Type B pancreatic cell (in vitro differentiated cells): ENCODE measurements around the gene PLD3. TPM values are rescaled to one million over a fixed set of nuclear protein-coding genes. Genes with fewer than 3 reads are reported as not detected.
"Not testable (repeated sequence)": the region's sequence is repeated elsewhere in the genome, so short reads cannot be mapped to it uniquely, and the experiment has no call there.

Experiments
- DNase-seq: peaks from one replicate; pipeline ENCODE4 v3.0.0; 2021; ENCODE audit warnings: mixed read lengths; ENCODE audit not compliant: unreplicated experiment; ENCODE audit errors: extremely low spot score
- H3K27ac Mint-ChIP-seq: 2 replicates; pipeline ENCODE4 v1.8.0; 2021; ENCODE audit warnings: mild to moderate bottlenecking, mixed read lengths
- H3K27me3 Mint-ChIP-seq: 2 replicates; pipeline ENCODE4 v1.8.0; 2021; ENCODE audit warnings: mixed read lengths
- H3K36me3 Mint-ChIP-seq: 2 replicates; pipeline ENCODE4 v1.8.0; 2021; ENCODE audit warnings: mixed read lengths
- H3K4me1 Mint-ChIP-seq: one replicate; pipeline ENCODE4 v1.8.0; 2021; ENCODE audit warnings: mixed read lengths; ENCODE audit not compliant: unreplicated experiment
- H3K4me3 Mint-ChIP-seq: 2 replicates; pipeline ENCODE4 v1.8.0; 2021; ENCODE audit warnings: mild to moderate bottlenecking, mixed read lengths
- H3K9me3 Mint-ChIP-seq: 2 replicates; pipeline ENCODE4 v1.8.0; 2021; ENCODE audit warnings: mixed read lengths
- CTCF ChIP-seq: fragments of 200-600 bp; sonication (generic); conservative IDR thresholded peaks from 2 replicates; pipeline ENCODE4 v1.5.0; 2021; ENCODE audit warnings: antibody characterized with exemption, mild to moderate bottlenecking
- total RNA-seq: library from RNA; stranded (reverse); gene quantifications from 2 replicates; pipeline ENCODE4 v1.2.1, GENCODE V29; 2021; ENCODE audit warnings: low replicate concordance

PLD3 gene
- total RNA-seq, 1 donor from 2014 or later, result 244 TPM

GRCh38 chr19:40407714-40408597 is 59.5 kb downstream of the PLD3 start:
- H3K4me1 Mint-ChIP-seq, result peaks cover 4% of the 10 kb centered on the region
- no peak for TF ChIP-seq CTCF
- H3K4me3 Mint-ChIP-seq, result no peak overlapping the region
- H3K9me3 Mint-ChIP-seq, result no peaks in the 10 kb centered on the region
- H3K27me3 Mint-ChIP-seq, result no peaks in the 10 kb centered on the region
- H3K36me3 Mint-ChIP-seq, result no peaks in the 10 kb centered on the region
- no peak overlapping the region for H3K27ac Mint-ChIP-seq
- no peak for DNase-seq

GRCh38 chr19:40408598-40408925 is 60.1 kb downstream of the PLD3 start:
- not testable (repeated sequence) for H3K4me1 Mint-ChIP-seq, H3K9me3 Mint-ChIP-seq, H3K4me3 Mint-ChIP-seq, H3K36me3 Mint-ChIP-seq, H3K27ac Mint-ChIP-seq, DNase-seq, H3K27me3 Mint-ChIP-seq

GRCh38 chr19:40410030-40410389 is 61.5 kb downstream of the PLD3 start:
- DNase-seq, result no peak
- no peaks in the 10 kb centered on the region for H3K27me3 Mint-ChIP-seq
- peaks cover 6% of the 10 kb centered on the region for H3K4me1 Mint-ChIP-seq
- TF ChIP-seq CTCF, result no peak
- H3K36me3 Mint-ChIP-seq, result no peaks in the 10 kb centered on the region
- H3K9me3 Mint-ChIP-seq, result no peaks in the 10 kb centered on the region
- no peak overlapping the region for H3K4me3 Mint-ChIP-seq
- no peak overlapping the region for H3K27ac Mint-ChIP-seq

- H3K9me3 Mint-ChIP-seq, result no peaks in the 10 kb centered on the region
- no peaks in the 10 kb centered on the region for H3K36me3 Mint-ChIP-seq
- H3K27me3 Mint-ChIP-seq, result no peaks in the 10 kb centered on the region
- no peak for TF ChIP-seq CTCF
- H3K4me1 Mint-ChIP-seq, result peaks cover 8% of the 10 kb centered on the region
- H3K4me3 Mint-ChIP-seq, result no peak overlapping the region
- DNase-seq, result no peak
- peak overlapping the region; percentile 42 for H3K27ac Mint-ChIP-seq
Observed at GRCh38 chr19:40411125-40411842, 62.8 kb downstream of the PLD3 start.

- no peaks in the 10 kb centered on the region for H3K36me3 Mint-ChIP-seq
- no peaks in the 10 kb centered on the region for H3K27me3 Mint-ChIP-seq
- no peak for TF ChIP-seq CTCF
- no peaks in the 10 kb centered on the region for H3K9me3 Mint-ChIP-seq
- no peak overlapping the region for H3K27ac Mint-ChIP-seq
- H3K4me1 Mint-ChIP-seq, result peaks cover 12% of the 10 kb centered on the region
- H3K4me3 Mint-ChIP-seq, result no peak overlapping the region
- DNase-seq, result no peak
Observed at GRCh38 chr19:40411958-40412499, 63.5 kb downstream of the PLD3 start.

- no peak for TF ChIP-seq CTCF
- peaks cover 14% of the 10 kb centered on the region for H3K4me1 Mint-ChIP-seq
- DNase-seq, result no peak
- no peak overlapping the region for H3K4me3 Mint-ChIP-seq
- H3K27me3 Mint-ChIP-seq, result no peaks in the 10 kb centered on the region
- H3K9me3 Mint-ChIP-seq, result no peaks in the 10 kb centered on the region
- H3K36me3 Mint-ChIP-seq, result no peaks in the 10 kb centered on the region
- no peak overlapping the region for H3K27ac Mint-ChIP-seq
Observed at GRCh38 chr19:40412866-40413265, 64.4 kb downstream of the PLD3 start.
